T1000 (cell line): ENCODE results near the gene RBM17.
"Not testable (repeated sequence)": the region's sequence is repeated elsewhere in the genome, so short reads cannot be mapped to it uniquely, and the experiment has no call there.

ENCODE experiments used
- DNase-seq: peaks from one replicate; lab custom pipeline; 2025; ENCODE audit warnings: mixed read lengths; lab: John Stamatoyannopoulos, UW

Gene RBM17

DNA sequence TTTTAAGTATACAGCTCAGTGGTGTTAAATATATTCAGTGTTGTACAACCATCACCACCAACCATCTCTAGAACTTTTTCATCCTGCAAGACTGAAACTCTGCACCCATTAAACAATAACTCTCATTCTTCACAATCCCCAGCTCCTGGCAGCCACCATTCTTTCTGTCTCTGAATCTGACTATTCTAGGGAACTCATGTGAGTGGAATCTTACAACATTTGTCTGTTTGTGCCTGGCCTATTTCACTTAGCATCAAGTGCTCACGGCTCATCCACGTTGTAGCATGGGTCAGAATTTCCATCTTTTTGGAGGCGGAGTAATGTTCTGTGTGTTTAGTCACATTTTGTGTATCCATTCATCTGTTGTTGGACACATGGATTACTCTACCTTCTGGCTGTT, 73.1 kb downstream of the RBM17 start:
- DNase-seq = no peak

- no peak for DNase-seq
Observed at GRCh38 chr10:6162589-6163356, 73.9 kb downstream of the RBM17 start.

GRCh38 chr10:6163364-6164270, 74.8 kb downstream of the RBM17 start:
- peak; percentile 68 for DNase-seq

GRCh38 chr10:6164271-6165095, 75.6 kb downstream of the RBM17 start:
- DNase-seq = no peak

- DNase-seq = no peak
Observed at GRCh38 chr10:6165221-6165725, 76.4 kb downstream of the RBM17 start.

GRCh38 chr10:6165933-6166332, 77.1 kb downstream of the RBM17 start:
- DNase-seq = not testable (repeated sequence)
